ENCODE measurements around the gene PSMC6. TPM values are rescaled to one million over a fixed set of nuclear protein-coding genes. Genes with fewer than 3 reads are reported as not detected.
"Not testable (repeated sequence)": the region's sequence is repeated elsewhere in the genome, so short reads cannot be mapped to it uniquely, and the experiment has no call there.

PSMC6 gene
- total RNA-seq, 1 donor: 111 TPM

- no peak overlapping the region for H3K4me3 ChIP-seq (ENCODE audit: low read depth, low read length)
- DNase-seq (ENCODE audit: low read depth): no peak
- no peak for TF ChIP-seq CTCF (IDR thresholded peaks at IDR 0.05; ENCODE audit: insufficient read depth, low read length)
Measured at GRCh38 chr14:52741865-52742264, 34.9 kb downstream of the PSMC6 start.

DNA sequence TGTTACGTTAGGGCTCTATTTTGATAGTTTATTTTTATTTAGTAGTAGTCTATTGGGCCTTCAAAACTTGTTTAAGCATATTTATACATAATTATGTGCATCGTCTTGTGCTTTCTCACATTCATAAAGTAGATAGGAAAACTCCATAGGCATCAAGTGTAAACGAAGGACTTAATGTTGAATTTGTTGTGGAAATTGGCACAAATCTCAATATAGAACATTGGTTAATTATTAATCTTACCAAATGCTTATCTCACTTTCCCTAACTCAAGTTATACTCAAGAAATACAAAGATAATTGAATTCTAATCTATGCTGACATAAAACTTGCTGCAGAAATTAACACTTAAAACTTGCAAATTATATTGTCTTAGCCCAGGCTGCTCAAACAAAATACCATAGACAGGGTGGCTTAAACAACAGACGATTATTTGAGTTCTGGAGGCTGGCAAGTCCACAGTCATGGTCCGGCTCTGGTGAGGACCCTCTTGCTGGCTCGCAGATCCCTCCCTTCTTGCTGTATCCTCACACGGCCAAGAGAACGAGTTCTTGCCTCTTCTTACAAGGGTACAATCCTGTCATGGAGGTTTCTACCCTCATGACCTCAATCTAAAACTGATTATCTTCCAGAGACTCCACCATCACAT, 41.8 kb downstream of the PSMC6 start:
- no peak overlapping the region for H3K4me3 ChIP-seq (ENCODE audit: low read depth, low read length)
- TF ChIP-seq CTCF (IDR thresholded peaks at IDR 0.05; ENCODE audit: insufficient read depth, low read length): no peak
- no peak for DNase-seq (ENCODE audit: low read depth)

DNA sequence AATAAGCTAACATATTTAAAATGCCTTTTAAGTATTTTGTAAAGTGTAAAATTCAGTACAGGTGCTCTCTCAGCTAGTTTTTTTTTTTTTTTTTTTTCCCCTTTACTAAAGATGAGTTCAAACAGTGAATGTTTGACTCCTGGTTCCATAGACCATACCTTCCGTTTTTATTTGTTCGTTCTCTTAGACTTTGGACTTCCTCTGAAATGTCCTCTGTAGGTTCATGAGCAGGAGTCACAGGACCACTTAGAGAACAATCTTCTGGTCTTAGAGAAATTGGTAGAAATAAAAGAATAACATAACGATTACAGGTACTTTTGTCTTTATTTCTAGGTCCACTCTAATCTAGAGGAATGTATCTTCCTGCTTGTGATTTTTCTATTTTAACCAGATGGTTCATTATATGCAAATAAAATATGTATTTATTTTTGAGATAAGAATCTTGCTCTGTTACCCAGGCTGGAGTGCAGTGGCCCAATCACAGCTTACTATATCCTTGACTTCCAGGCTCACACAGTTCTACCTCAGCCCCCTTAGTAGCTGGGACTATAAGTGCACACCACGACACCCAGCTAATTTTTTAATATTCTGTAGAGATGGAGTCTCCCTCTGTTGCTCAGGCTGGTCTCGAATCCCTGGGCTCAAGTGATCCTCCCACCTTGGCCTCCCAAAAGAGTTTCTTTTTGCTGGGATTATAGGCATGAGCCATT, 48.8 kb downstream of the PSMC6 start:
- TF ChIP-seq CTCF (IDR thresholded peaks at IDR 0.05; ENCODE audit: insufficient read depth, low read length): no peak
- DNase-seq (ENCODE audit: low read depth): no peak
- no peak overlapping the region for H3K4me3 ChIP-seq (ENCODE audit: low read depth, low read length)

GRCh38 chr14:52759145-52759544, 52.1 kb downstream of the PSMC6 start:
- no peak for TF ChIP-seq CTCF (IDR thresholded peaks at IDR 0.05; ENCODE audit: insufficient read depth, low read length)
- no peak overlapping the region for H3K4me3 ChIP-seq (ENCODE audit: low read depth, low read length)
- DNase-seq (ENCODE audit: low read depth): no peak

GRCh38 chr14:52762923-52763322, 55.9 kb downstream of the PSMC6 start:
- DNase-seq (ENCODE audit: low read depth); H3K4me3 ChIP-seq (ENCODE audit: low read depth, low read length): not testable (repeated sequence)

GRCh38 chr14:52767058-52767833, 60.2 kb downstream of the PSMC6 start:
- no peak for DNase-seq (ENCODE audit: low read depth)
- no peak overlapping the region for H3K4me3 ChIP-seq (ENCODE audit: low read depth, low read length)
- TF ChIP-seq CTCF (IDR thresholded peaks at IDR 0.05; ENCODE audit: insufficient read depth, low read length): no peak

DNA sequence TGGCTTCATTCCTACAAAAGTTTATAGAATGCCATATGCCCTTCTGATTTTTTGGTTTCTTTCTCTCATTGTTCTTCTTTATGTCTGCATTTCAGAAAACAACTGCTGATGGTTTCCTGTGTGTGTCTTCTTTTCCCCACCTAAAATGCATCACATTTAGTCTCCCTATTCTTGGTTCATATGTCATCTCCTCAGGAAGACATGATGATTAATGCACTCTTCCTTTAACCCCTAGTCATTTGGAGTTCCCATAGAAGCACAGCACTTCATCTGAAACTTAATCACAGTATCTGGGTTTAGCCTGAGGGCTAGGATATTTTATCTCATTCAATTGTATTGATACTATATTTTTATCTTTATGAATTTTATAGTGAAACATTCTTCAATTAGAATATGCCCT, 62.9 kb downstream of the PSMC6 start:
- TF ChIP-seq CTCF (IDR thresholded peaks at IDR 0.05; ENCODE audit: insufficient read depth, low read length): no peak
- no peak for DNase-seq (ENCODE audit: low read depth)
- no peak overlapping the region for H3K4me3 ChIP-seq (ENCODE audit: low read depth, low read length)
